Neuron (in vitro differentiated cells): ENCODE data around the gene FLAD1.

Source experiments
- H2AFZ ChIP-seq: one replicate; pipeline ENCODE4 v1.6.1; 2013; ENCODE audit warnings: low read depth, mild to moderate bottlenecking, inconsistent platforms, low read length, moderate library complexity
- H3K27me3 ChIP-seq: one replicate; pipeline ENCODE4 v1.6.1; 2013; ENCODE audit warnings: low read length; ENCODE audit not compliant: insufficient read depth
- H3K36me3 ChIP-seq: one replicate; pipeline ENCODE4 v1.6.1; 2013; ENCODE audit warnings: low read length; ENCODE audit not compliant: insufficient read depth
- H3K4me1 ChIP-seq: one replicate; pipeline ENCODE4 v1.6.1; 2013; ENCODE audit warnings: low read length; ENCODE audit not compliant: insufficient read depth
- H3K4me3 ChIP-seq: 2 replicates; pipeline ENCODE4 v1.5.1; 2013; ENCODE audit warnings: mild to moderate bottlenecking, low read length, moderate library complexity
- H3K9me3 ChIP-seq: one replicate; pipeline ENCODE4 v1.6.1; 2013; ENCODE audit warnings: low read length

FLAD1 gene

GRCh38 chr1:154967331-154967950 lies 15.7 kb upstream of the FLAD1 start:
- Histone ChIP-seq H3K9me3 (no peaks in the 10 kb centered on the region), H2AFZ (no peak overlapping the region), H3K4me1 (peaks cover 44% of the 10 kb centered on the region), H3K27me3 (no peaks in the 10 kb centered on the region), H3K36me3 (peaks cover 44% of the 10 kb centered on the region), H3K4me3 (no peak overlapping the region)

GRCh38 chr1:154968731-154969130 lies 14.4 kb upstream of the FLAD1 start:
- Histone ChIP-seq H3K36me3 (peaks cover 37% of the 10 kb centered on the region), H3K4me3 (no peak overlapping the region), H3K9me3 (no peaks in the 10 kb centered on the region), H3K27me3 (no peaks in the 10 kb centered on the region), H2AFZ (no peak overlapping the region), H3K4me1 (peaks cover 39% of the 10 kb centered on the region)

GRCh38 chr1:154969246-154969645 lies 13.9 kb upstream of the FLAD1 start:
- H3K27me3 ChIP-seq = no peaks in the 10 kb centered on the region
- H3K9me3 ChIP-seq = no peaks in the 10 kb centered on the region
- H3K36me3 ChIP-seq = peaks cover 33% of the 10 kb centered on the region
- peak overlapping the region; percentile 40 for H3K4me3 ChIP-seq
- no peak overlapping the region for H2AFZ ChIP-seq
- peaks cover 39% of the 10 kb centered on the region for H3K4me1 ChIP-seq

- Histone ChIP-seq H3K9me3 (no peaks in the 10 kb centered on the region), H3K27me3 (no peaks in the 10 kb centered on the region), H3K4me1 (peaks cover 39% of the 10 kb centered on the region), H2AFZ (no peak overlapping the region), H3K36me3 (peaks cover 27% of the 10 kb centered on the region), H3K4me3 (peak overlapping the region; percentile 40)
These were observed 13.2 kb upstream of the FLAD1 start for GRCh38 chr1:154969860-154970452.

GRCh38 chr1:154970631-154971340 lies 12.4 kb upstream of the FLAD1 start, which contains the start of gene SHC1:
TSS of gene SHC1 (minus strand) at chr1:154970747. CDS start at chr1:154970526, 221 bp downstream.
- peaks cover 44% of the 10 kb centered on the region for H3K4me1 ChIP-seq
- no peak within 1 kb of the TSS for H2AFZ ChIP-seq
- H3K4me3 ChIP-seq = peak within 1 kb of the TSS; percentile 40
- no peaks in the 10 kb centered on the region for H3K9me3 ChIP-seq
- peaks cover 21% of the 10 kb centered on the region for H3K36me3 ChIP-seq
- no peaks in the 10 kb centered on the region for H3K27me3 ChIP-seq

GRCh38 chr1:154971341-154971998 lies 11.7 kb upstream of the FLAD1 start:
- H3K36me3 ChIP-seq = peaks cover 14% of the 10 kb centered on the region
- H3K27me3 ChIP-seq = no peaks in the 10 kb centered on the region
- no peak overlapping the region for H2AFZ ChIP-seq
- peaks cover 51% of the 10 kb centered on the region for H3K4me1 ChIP-seq
- peak overlapping the region; percentile 40 for H3K4me3 ChIP-seq
- no peaks in the 10 kb centered on the region for H3K9me3 ChIP-seq

GRCh38 chr1:154972213-154972516 lies 11.0 kb upstream of the FLAD1 start:
- no peaks in the 10 kb centered on the region for H3K9me3 ChIP-seq
- H3K4me3 ChIP-seq = no peak overlapping the region
- H2AFZ ChIP-seq = no peak overlapping the region
- H3K4me1 ChIP-seq = peaks cover 56% of the 10 kb centered on the region
- H3K27me3 ChIP-seq = no peaks in the 10 kb centered on the region
- H3K36me3 ChIP-seq = peaks cover 7% of the 10 kb centered on the region

- peaks cover 56% of the 10 kb centered on the region for H3K4me1 ChIP-seq
- no peaks in the 10 kb centered on the region for H3K27me3 ChIP-seq
- H3K36me3 ChIP-seq = peaks cover 6% of the 10 kb centered on the region
- no peaks in the 10 kb centered on the region for H3K9me3 ChIP-seq
- H3K4me3 ChIP-seq = peak overlapping the region; percentile 3
- H2AFZ ChIP-seq = no peak overlapping the region
These were observed 10.4 kb upstream of the FLAD1 start for GRCh38 chr1:154972517-154973343.

- Histone ChIP-seq H3K4me3 (peak overlapping the region; percentile 89), H3K4me1 (peaks cover 55% of the 10 kb centered on the region), H2AFZ (peak overlapping the region; percentile 46), H3K27me3 (no peaks in the 10 kb centered on the region), H3K36me3 (peaks cover 8% of the 10 kb centered on the region), H3K9me3 (no peaks in the 10 kb centered on the region)
These were observed 9.6 kb upstream of the FLAD1 start for GRCh38 chr1:154973344-154974101.

- H3K9me3 ChIP-seq = no peaks in the 10 kb centered on the region
- peaks cover 11% of the 10 kb centered on the region for H3K36me3 ChIP-seq
- H3K4me3 ChIP-seq = peak within 1 kb of the TSS; percentile 89
These were observed 8.9 kb upstream of the FLAD1 start, which contains the start of gene CKS1B for GRCh38 chr1:154974102-154974807. TSS of gene CKS1B (plus strand) at chr1:154974681. CDS start at chr1:154974746, 65 bp downstream.

GRCh38 chr1:154974808-154975408 lies 8.2 kb upstream of the FLAD1 start:
- H3K27me3 ChIP-seq = no peaks in the 10 kb centered on the region
- peaks cover 44% of the 10 kb centered on the region for H3K4me1 ChIP-seq
- H3K36me3 ChIP-seq = peaks cover 13% of the 10 kb centered on the region

More at GRCh38 chr1:154974102-154974807, 8.9 kb upstream of the FLAD1 start, which contains the start of gene CKS1B:
- H3K4me1 ChIP-seq = peaks cover 50% of the 10 kb centered on the region
- H3K27me3 ChIP-seq = no peaks in the 10 kb centered on the region
- H2AFZ ChIP-seq = peak within 1 kb of the TSS; percentile 46

More at GRCh38 chr1:154974808-154975408, 8.2 kb upstream of the FLAD1 start:
- Histone ChIP-seq H3K4me3 (peak overlapping the region; percentile 89), H2AFZ (peak overlapping the region; percentile 0), H3K9me3 (no peaks in the 10 kb centered on the region)
